Lung microvascular endothelial cell (primary cell): ENCODE data around the gene BSCL2. TPM values are rescaled to one million over a fixed set of nuclear protein-coding genes. Genes with fewer than 3 reads are reported as not detected.
A peak's percentile ranks its signal among the peaks of the same experiment; 100 is the strongest.
"Not testable (repeated sequence)": the region's sequence is repeated elsewhere in the genome, so short reads cannot be mapped to it uniquely, and the experiment has no call there.

Experiments
- DNase-seq, 2 donors: peaks; one replicate each; pipeline versions ENCODE4 v3.0.0 to v3.0.0-alpha.2; 2010; ENCODE audit warnings: low read depth in 2 of 2
- total RNA-seq: library from RNA; depleted of rRNA; stranded (reverse); fragments of >200 nt; gene quantifications from 2 replicates; pipeline ENCODE4 v1.2.1, GENCODE V29; 2014

Gene BSCL2
- total RNA-seq, 1 donor from 2014 or later = 26.4 TPM

GRCh38 chr11:62656796-62657429, 50.3 kb downstream of the BSCL2 start:
- no peak for DNase-seq

- DNase-seq = no peak
These were observed 52.9 kb downstream of the BSCL2 start for GRCh38 chr11:62654297-62654696.

GRCh38 chr11:62652161-62653006, 54.8 kb downstream of the BSCL2 start:
- no peak for DNase-seq

GRCh38 chr11:62650283-62650682, 56.9 kb downstream of the BSCL2 start:
- DNase-seq = not testable (repeated sequence)

- DNase-seq = no peak
These were observed 57.7 kb downstream of the BSCL2 start for GRCh38 chr11:62649486-62649885.

- no peak for DNase-seq
These were observed 58.3 kb downstream of the BSCL2 start for GRCh38 chr11:62648967-62649364.

- no peak for DNase-seq
These were observed 58.8 kb downstream of the BSCL2 start for GRCh38 chr11:62648185-62648966.

GRCh38 chr11:62647609-62648005, 59.6 kb downstream of the BSCL2 start:
- DNase-seq = no peak

- DNase-seq = no peak
These were observed 60.2 kb downstream of the BSCL2 start for GRCh38 chr11:62646825-62647608.

- DNase-seq = peak; percentile 98 to 99
These were observed 61.0 kb downstream of the BSCL2 start, which contains the start of gene GANAB for GRCh38 chr11:62645946-62646824. Gene GANAB (minus strand): TSS chr11:62646613. CDS start chr11:62646599, 14 bp downstream.

- no peak for DNase-seq
These were observed 61.6 kb downstream of the BSCL2 start for GRCh38 chr11:62645671-62645945.

GRCh38 chr11:62644220-62644619, 63.0 kb downstream of the BSCL2 start:
- no peak for DNase-seq

Other genes starting within 250 kb of the BSCL2 start
- 214 and 215 TPM in 2 replicates for gene AHNAK, start 160.6 kb downstream of the BSCL2 start, total RNA-seq
- 1,150 and 1,533 TPM in 2 replicates for gene EEF1G, start 133.5 kb downstream of the BSCL2 start, total RNA-seq
- 7.6 and 14.5 TPM in 2 replicates for gene TUT1, start 115.9 kb downstream of the BSCL2 start, total RNA-seq
- 147 and 148 TPM in 2 replicates for gene MTA2, start 105.6 kb downstream of the BSCL2 start, total RNA-seq
- 19.0 and 25.2 TPM in 2 replicates for gene EML3, start 94.6 kb downstream of the BSCL2 start, total RNA-seq
- gene ROM1, start 94.2 kb downstream of the BSCL2 start, total RNA-seq = 2.4 and 3.3 TPM in 2 replicates
- 12.0 and 15.1 TPM in 2 replicates for gene B3GAT3, start 85.4 kb downstream of the BSCL2 start, total RNA-seq
- gene GANAB, start 60.8 kb downstream of the BSCL2 start, total RNA-seq = 170 and 189 TPM in 2 replicates
- gene INTS5, start 54.1 kb downstream of the BSCL2 start, total RNA-seq = 13.5 and 19.6 TPM in 2 replicates
- 25.5 and 37.5 TPM in 2 replicates for gene C11orf98, start 42.2 kb downstream of the BSCL2 start, total RNA-seq
- gene CSKMT, start 42.1 kb downstream of the BSCL2 start, total RNA-seq = 4.8 and 6.3 TPM in 2 replicates
- gene UQCC3, start 35.8 kb downstream of the BSCL2 start, total RNA-seq = 8.3 and 9.9 TPM in 2 replicates
- gene LBHD1, start 35.2 kb downstream of the BSCL2 start, total RNA-seq = 1.5 and 1.6 TPM in 2 replicates
- 126 and 131 TPM in 2 replicates for gene UBXN1, start 28.4 kb downstream of the BSCL2 start, total RNA-seq
- 0.22 and 0.60 TPM in 2 replicates for gene LRRN4CL, start 17.9 kb downstream of the BSCL2 start, total RNA-seq
- gene GNG3, start 252 bp upstream of the BSCL2 start, total RNA-seq = not detected in 2 replicates
- 7.0 and 9.7 TPM in 2 replicates for gene HNRNPUL2, start 20.0 kb upstream of the BSCL2 start, total RNA-seq
- gene TTC9C, start 21.1 kb upstream of the BSCL2 start, total RNA-seq = 23.4 and 24.6 TPM in 2 replicates
- 7.4 and 11.7 TPM in 2 replicates for gene ZBTB3, start 46.7 kb upstream of the BSCL2 start, total RNA-seq
- gene POLR2G, start 54.2 kb upstream of the BSCL2 start, total RNA-seq = 58.0 and 60.7 TPM in 2 replicates
- gene TAF6L, start 64.0 kb upstream of the BSCL2 start, total RNA-seq = 19.8 and 31.9 TPM in 2 replicates
- 20.3 and 39.3 TPM in 2 replicates for gene TMEM179B, start 80.0 kb upstream of the BSCL2 start, total RNA-seq
- 8.7 and 13.5 TPM in 2 replicates for gene TMEM223, start 84.6 kb upstream of the BSCL2 start, total RNA-seq
- gene NXF1, start 98.0 kb upstream of the BSCL2 start, total RNA-seq = 7.6 and 12.3 TPM in 2 replicates
- 29.4 and 33.3 TPM in 2 replicates for gene STX5, start 124.6 kb upstream of the BSCL2 start, total RNA-seq
- not detected in 2 replicates for gene TEX54, start 125.4 kb upstream of the BSCL2 start, total RNA-seq
- gene WDR74, start 132.2 kb upstream of the BSCL2 start, total RNA-seq = 75.4 and 81.7 TPM in 2 replicates
- 57.9 and 59.9 TPM in 2 replicates for gene SLC3A2, start 173.5 kb upstream of the BSCL2 start, total RNA-seq
- gene CHRM1, start 213.9 kb upstream of the BSCL2 start, total RNA-seq = not detected in 2 replicates